COLO829 (cell line): ENCODE data around the gene USP32.
A peak's percentile ranks its signal among the peaks of the same experiment; 100 is the strongest.

Experiments used
- DNase-seq: peaks from one replicate; pipeline ENCODE4 v3.0.0; 2012; ENCODE audit warnings: low spot score

Gene USP32

DNA sequence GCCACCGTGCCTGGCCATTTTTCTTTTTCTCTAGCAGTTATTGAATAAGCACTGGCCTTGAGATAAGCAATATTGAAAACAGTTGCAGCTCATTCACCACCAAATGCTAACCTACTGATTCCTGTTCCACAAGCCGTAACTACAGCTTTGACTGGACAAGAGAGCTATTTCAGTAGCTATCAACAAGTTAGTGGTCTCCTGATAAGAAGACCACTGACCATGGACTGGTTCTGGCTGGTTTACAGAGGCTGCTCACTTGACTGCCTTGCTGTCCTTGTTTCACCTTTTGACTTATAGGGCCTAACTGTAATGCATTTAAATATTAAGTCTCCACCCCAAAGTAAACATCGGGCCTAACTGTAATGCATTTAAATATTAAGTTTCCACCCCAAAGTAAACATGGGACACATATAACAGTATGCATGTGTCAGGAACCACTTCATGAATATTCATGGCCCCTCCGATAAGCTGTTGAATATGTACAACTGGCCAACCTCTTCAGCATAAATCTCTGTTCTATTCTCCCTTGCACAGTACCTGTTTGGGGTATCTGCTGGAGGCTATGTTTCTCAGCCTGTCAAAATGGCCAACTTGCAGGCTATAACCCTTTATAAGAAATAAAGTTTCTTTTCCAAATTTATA, 94.1 kb downstream of the USP32 start:
- DNase-seq = no peak

DNA sequence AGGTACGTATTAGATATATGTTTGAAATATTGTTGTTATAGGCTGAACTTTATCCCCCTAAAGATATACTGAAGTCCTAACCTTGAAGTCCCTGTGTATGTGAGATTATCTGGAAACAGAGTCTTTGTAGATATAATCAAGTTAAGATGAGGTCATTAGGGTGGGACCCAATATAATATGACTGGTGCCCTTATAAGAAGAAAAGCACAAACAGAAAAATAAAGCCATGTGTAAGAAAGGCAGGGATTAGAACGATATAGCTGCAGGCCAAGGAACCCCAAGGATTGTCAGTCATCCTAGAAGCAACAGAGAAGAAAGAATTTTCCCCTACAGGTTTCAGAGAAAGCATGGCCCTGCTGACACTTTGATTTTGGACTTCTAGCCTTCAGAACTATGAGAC, 95.8 kb downstream of the USP32 start:
- DNase-seq = no peak

DNA sequence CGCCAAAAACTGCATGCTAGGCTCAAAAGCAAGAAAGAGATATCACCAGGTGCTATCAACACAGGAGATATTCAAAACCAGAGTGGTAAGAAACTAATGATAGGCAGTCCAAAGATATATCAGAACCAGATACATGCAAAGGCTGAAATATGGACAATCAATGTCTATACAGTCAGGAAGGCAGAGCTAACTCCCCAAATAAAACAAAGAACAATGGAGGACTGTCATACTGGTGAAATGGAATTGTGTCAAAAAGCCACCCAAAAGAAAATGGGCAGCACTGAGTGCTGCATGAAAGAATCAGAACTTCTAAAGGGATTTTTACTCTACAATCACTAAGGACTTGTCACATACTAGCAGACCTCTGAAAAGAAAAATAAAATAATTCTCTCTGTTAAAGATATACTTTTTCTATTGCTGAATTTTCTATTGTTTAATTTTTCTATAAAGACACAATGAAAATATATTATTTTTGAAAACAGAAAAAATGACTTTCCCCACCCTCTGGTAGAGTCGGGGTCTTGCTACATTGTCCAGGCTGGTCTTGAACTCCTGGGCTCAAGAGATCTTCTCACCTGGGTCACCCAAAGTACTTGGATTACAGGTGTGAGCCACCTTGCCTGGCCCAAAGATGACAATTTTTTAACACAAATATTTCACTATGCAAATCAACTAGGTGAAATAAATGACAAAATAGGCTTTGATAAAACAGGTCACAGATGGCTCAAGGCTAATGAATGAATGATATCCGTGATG, 98.2 kb downstream of the USP32 start:
- DNase-seq = no peak

DNA sequence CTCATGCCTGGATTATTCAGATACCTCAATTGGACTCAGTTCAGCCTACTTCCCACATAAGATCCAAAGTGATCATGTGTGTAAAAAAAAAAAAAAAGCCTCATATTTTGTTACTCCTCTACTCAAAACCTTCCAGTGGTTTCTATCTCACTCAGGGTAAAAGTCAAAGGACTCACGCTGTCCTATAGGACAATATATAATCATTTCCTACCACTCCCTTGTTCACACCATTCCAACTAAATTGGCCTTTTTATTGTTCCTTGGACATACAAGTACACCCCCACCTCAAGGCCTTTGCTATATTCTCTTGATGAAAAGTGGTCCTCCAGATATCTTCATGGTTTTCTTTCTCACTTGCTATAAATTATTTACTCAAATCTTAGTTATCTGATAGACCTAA, 99.2 kb downstream of the USP32 start:
- no peak for DNase-seq

DNA sequence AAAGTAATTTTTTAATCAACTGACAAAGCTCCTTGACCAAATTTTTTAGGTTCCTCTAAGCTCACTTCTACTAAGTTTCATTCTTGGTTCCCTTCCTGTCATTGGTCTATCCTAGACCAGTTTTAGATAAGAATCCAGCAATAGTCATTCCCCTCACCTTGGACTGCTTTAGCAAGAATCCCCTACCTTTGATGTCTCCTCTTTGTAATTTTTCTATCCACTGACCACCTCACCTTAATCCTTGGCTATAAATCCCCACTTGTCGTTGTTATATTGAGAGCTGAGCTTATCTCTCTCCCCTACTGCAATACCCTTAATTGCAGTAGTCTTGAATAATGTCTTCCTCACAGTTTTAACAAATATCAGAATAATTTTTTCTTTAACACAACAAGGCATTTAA, 107.2 kb downstream of the USP32 start:
- no peak for DNase-seq

DNA sequence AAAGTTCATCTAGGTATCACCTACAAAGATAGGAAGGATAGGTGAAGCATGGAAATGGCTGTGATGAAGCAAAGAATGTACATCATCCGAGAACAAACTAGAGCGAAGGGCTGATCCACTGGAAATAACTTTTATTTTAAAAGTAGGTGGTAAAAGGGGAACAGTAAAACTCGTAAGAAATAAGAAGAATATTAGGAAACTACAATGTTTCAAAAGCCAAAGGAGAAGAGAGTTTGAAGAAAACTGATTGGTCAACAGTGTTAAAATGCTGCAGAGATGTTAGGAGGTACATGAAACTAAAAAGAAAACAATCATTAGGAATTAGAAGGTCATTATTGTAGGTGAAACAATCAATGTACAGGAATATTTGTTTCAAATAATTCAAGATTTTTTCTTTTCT, 108.1 kb downstream of the USP32 start:
- no peak for DNase-seq

DNA sequence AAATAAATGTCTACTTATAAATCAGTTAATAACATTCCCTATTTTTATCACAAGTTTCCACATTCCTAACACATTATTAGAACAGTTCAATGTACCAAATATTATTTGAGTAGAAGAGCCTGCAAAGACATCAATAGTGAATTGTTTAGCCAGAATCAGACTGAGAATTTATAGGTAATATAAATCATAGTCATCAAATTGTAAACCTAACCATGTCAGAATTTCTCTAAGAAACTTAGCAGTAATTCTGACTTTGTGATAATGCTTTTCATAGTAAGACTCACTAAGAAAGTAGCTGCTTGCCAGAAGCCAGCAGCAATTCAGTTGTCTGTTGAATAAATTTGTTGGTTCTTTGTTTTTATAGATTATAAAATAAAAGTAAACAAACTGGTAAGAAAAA, 111.3 kb downstream of the USP32 start:
- no peak for DNase-seq

DNA sequence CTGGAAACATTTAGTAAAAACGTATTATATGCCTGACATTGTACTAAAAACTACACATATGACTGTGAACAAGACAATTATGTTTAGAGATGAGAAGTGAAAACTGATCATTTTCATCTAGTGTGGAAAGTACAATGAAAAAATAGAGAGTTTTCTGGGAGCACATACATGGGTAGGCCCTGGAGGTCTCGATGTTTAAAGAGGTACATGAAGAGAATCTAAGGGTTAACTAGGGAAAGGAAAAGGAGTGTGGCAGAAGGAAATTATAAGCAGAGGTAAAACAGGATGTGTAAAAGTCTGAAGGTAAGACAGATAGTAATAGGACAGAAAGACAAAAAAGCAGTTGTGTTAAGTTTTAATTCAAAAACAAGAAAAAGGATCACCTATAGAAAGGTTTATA, 113.7 kb downstream of the USP32 start:
- no peak for DNase-seq

DNA sequence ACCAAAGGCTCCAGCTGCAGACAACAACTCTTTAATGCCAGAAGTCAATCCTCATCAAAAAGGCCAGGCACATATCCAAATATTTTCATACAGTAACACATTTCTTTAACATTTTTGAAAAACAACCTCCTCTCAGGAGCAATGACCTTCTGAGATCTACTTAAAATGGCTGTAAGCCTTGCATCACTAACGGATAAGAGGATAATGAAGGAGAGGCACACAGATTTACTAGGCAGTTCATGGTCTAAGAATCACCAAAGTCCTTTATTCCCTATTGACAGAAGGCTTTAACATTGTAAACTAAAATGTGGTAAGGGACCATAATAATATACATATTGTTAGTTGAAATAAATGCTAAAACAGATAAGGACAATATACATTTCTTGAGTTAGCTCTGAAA, 114.7 kb downstream of the USP32 start:
- DNase-seq = no peak

DNA sequence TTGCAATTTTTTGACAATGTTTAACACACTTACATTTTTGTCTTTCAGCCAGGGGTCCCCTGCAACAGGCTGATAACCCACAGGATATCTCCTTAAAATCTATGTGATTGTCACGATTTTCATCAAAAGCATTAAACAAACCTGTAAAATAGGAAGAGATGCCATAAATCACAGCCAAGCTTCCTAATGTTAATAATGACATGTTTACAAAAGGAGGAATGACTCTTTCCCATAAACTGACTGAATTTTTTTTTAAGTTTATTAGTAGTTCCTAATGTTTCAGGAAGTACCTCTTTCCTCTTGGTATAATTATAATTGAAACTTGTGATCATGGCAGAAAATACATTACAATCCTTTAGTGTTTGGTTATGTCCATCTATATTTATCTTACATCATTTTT, 122.5 kb downstream of the USP32 start:
- DNase-seq = no peak

DNA sequence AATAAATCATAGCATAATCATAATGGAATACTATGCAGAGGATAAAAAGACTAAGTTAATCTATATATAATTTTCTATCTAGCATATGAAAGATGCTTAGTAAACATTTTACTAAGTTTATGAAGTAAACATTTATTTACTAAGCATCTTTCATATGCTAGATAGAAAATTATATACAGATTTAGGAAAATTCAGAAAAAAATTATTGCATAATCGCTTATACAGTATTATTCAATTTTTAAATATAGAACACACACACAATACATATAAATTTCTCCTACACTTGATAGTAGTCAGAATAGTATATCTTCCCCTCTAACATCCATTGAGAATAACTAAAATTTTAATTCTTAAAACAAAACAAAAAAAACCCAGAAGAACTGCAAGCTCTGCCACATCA, 131.4 kb downstream of the USP32 start:
- no peak for DNase-seq

DNA sequence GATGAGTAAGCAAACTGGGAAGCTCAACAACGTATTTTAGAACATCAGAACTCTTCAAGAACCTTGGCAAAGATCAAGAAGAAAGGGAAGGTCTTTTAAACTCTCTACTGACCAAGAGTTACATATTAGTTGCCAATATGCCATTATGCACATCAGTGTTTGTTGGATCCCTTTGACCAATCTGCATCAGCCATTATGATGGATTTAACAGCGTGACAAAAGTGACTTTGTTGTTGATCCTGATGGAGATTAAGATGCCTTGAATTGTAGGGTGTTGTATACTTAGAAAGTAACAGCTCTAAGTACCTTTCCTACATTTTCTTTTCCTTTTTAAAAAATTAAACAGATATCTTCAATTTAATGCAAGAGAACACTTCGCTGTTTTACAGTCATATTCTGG, 133.6 kb downstream of the USP32 start:
- no peak for DNase-seq

DNA sequence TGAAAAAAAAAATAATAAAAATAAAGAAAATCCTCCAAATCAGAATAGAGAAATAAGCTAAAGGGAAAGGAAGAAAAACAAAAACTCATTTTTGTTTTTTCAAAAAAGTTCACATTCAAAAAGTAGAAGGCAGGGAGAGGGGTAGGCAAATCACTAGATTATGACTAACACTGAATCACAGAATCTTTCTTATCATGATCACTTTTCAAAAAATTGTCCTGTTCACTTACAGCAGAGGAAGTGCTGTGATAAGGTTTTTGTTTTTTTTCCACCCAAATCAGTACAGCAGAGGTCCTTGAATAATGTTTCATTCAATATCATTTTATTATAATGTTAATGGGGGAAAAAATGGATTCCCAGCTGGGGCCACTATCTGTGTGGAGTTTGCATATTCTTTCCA, 135.8 kb downstream of the USP32 start:
- no peak for DNase-seq

DNA sequence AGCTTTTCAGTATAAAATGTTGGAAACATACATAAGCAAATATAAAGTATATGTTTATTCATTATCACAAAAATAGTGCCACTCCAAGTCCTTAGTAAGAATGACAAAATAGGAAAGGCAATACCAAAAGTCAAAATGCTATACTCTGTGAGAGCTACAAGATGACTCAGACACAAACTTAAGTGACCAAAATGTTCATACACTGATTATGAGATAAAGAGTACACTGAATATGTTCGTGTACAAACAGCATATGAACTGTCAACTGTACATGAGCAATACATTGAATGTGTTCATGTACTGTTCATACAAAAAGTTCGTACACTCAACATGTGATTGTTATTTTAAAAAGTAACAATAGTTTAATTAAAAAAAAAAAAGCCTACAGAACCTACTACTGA, 138.9 kb downstream of the USP32 start:
- no peak for DNase-seq

DNA sequence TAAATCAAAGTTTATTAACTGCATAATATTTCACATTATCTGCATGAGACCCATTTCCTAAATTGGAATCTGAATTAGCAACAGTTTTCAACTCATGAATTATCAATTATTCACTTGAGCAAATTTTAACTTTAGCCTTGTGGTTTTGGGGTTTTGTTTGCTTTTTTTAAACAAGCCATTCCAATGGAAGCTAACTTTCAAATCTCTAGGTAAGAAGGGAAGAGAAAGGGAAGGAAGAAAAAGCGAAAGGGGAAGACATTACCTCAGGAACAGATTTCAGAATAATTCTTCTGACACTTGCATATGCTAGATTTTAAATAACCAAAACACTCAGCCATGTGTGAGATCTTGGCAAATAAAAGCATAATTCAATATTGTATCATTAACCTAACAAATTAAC, 139.5 kb downstream of the USP32 start:
- no peak for DNase-seq

DNA sequence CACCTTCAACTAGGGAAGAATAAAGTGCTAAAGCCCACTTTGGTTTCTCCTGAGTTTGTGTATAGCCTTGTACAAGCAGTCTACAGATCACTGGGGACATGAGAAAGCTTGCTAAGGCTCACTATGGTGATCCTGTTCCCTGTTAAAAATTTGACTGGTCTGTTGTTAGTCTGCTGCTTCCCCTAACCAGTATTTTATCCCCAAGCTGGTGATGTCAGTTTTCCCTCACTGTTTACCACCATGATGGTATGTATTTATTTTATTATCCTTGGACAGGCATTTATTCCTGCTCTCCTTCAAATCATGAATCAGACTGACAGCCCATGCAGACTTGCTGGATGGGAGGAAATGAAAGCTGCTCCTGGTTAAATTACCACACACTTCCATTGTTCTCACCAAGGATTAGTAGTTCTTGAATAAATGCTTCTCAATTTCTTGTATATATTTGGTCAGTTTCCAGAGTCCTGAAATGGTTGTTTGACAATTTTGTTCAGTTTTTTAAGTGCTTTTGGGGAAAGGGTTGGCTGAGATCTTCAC, 142.6 kb downstream of the USP32 start:
- no peak for DNase-seq

DNA sequence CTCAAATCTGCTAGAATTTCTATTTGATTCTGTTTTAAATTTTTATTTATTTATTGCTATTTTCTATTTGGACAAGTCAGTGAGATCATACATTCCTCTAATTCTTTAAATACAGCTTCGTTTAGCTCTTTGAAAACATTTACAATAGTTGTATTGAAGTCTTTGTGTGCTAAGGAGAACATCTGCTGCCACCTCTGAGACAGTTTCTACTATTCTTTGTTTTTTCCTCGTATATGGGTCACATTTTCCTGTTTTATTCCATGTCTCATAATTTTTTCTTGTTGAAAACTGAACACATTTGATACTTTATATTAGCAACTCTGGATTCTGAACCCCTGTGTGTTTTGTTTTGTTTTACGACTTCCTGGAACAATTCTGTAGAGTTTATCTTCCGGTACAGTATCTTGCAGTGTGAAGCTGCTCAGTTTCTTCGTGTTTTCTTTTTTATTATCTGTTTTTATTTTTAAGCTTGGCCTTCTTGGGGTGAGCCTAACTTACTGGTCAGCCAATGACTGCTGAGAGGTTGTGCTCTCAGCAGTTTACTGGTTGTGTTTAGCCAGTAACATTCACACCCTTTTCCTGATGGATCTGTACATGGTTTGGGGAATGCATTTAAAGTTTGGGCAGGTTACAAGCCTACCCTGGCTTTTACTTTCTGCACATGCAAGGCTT, 143.2 kb downstream of the USP32 start:
- DNase-seq = peak; percentile 34

DNA sequence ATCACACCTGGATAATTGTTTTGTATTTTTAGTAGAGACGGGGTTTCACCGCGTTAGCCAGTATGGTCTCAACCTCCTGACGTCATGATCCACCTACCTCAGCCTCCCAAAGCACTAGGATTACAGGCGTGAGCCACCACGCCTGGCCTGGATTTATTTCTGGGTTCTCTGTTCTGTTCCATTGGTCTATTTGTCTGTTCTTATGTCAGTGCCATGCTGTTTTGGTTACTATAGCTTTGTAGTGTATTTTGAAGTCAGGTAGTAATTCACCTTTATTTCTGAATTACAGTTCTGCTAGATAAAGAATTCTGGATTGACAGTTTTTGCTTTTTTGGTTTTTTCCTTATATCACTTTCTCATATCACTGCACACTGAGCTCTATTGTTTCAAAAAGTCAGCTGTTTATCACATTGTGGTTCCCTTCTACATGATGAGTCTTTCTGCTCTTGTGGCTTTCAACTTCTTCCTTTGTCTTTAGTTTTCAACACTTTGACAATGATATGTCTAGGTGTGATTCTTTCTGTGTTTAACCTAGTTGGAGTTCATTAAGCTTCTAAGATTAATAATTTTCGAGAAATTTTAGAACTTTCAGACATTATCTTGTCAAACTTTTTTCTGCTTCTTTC, 144.0 kb downstream of the USP32 start:
- no peak for DNase-seq

DNA sequence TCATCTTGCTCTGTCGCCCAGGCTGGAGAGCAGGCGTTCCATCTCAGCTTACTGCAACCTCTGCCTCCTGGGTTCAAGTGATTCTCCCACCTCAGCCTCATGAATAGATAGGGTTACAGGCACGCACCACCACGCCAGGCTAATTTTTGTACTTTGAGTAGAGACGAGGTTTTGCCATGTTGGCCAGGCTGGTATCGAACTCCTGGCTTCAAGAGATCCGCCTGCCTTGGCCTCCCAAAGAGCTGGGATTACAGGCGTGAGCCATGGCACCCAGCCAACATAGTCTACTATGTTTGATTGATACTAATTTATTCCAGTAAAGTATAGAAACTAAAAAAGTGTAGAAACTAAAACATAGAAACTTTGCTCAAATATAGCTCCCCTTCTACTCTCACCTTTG, 147.3 kb downstream of the USP32 start:
- DNase-seq = no peak

DNA sequence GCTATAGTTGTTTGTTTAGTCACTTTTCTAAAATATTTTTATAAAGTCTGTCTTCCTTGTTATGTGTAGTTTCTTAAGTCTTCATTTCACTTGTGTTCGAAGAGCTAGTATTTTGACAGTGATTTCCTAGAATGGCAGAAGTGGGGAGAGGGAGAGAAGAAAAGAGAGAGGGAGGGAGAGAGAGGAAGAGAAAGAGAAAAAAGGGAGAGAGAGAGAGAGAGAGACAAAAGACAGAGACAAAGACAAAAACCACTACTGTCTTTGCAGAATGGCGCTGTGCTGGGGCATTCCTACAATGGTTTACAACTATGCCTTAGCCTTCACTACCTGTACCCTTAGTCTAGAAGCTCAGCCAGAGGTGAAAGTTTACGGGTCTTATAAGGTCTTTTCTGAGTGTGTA, 151.6 kb downstream of the USP32 start:
- no peak for DNase-seq

DNA sequence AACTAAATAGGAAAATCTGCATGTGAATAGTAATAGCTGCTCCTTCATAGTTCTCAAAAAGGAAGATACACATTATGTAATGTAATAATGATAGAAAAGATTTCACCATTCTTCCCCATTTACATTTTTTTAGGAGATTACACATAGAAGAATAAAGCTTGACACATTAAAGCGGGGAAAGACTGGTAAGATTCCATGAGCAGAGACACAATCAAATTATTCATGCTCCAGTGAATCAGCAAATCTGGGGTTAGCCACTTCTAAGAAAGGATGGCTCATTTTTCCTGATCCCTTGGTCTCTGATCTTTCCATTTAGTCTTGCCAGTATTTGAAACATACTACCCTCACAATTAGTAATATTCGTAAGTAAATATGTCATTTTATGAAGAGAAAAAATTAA, 160.2 kb downstream of the USP32 start:
- DNase-seq = peak; percentile 35

DNA sequence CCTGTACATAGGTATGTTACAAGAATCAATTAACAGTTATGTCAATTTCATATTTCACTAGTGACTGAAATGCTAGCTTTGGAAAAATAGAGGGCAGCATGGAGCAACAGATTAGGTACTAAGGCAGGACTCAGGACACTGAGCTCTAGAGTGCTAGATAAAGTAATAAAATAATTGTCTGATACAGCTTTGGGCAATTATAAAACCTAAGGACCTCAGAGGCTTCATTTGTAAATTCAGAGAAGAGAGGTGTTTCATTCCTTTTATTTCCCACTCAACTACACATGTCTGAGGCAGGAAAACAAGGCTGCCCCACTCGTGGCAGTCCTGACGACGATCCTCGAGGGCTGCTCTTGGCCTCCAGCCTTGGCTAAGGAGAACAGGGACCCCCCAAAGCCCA, 160.7 kb downstream of the USP32 start:
- peak; percentile 13 for DNase-seq

DNA sequence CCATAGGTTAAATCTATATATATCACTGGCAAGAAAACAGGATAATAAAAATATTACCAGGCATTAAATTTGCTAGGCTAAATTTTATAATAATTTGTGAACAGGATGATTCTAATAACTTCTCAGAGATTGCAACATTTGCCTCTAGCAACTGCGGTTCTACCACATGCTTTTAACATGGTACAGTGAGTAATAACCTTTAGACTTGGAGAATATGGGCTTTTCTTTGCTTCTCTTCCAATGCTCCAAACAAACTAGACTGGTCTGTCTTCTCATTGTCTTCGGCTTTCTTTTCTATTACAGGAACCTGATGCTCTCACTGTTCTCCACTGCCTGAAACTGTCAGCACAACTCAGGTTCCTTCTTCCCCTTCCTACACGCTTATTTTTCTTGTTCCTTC, 161.6 kb downstream of the USP32 start:
- no peak for DNase-seq
